ENCODE measurements around the gene ATG4B.

The ATG4B gene

GRCh38 chr2:241686324-241686649 lies 48.8 kb downstream of the ATG4B start:
- Histone ChIP-seq H3K4me1 (no peaks in the 10 kb centered on the region; the same call in 1 of the 2 replicates), H3K36me3 (peaks cover 47% of the 10 kb centered on the region), H3K9me3 (no peaks in the 10 kb centered on the region), H3K27me3 (no peaks in the 10 kb centered on the region), H3K4me3 (ENCODE audit: low read depth, low read length) (peak overlapping the region; percentile 98)
- no peak for TF ChIP-seq CTCF (IDR thresholded peaks at IDR 0.05; ENCODE audit: low read depth, low read length)
- no peak for DNase-seq

- H3K4me1 ChIP-seq: no peaks in the 10 kb centered on the region; the same call in 1 of the 2 replicates
- H3K27me3 ChIP-seq: no peaks in the 10 kb centered on the region
- TF ChIP-seq CTCF (IDR thresholded peaks at IDR 0.05; ENCODE audit: low read depth, low read length): no peak
- DNase-seq: peak; percentile 98
- H3K9me3 ChIP-seq: no peaks in the 10 kb centered on the region
- peaks cover 47% of the 10 kb centered on the region for H3K36me3 ChIP-seq
- peak within 1 kb of the TSS; percentile 98 for H3K4me3 ChIP-seq (ENCODE audit: low read depth, low read length)
Observed at GRCh38 chr2:241686650-241687425, 49.3 kb downstream of the ATG4B start, which contains the start of gene DTYMK. Gene DTYMK (minus strand): TSS chr2:241686815. CDS start chr2:241686783, 32 bp downstream.

GRCh38 chr2:241689306-241689705 lies 51.8 kb downstream of the ATG4B start:
- no peak for TF ChIP-seq CTCF (IDR thresholded peaks at IDR 0.05; ENCODE audit: low read depth, low read length)
- Histone ChIP-seq H3K9me3 (no peaks in the 10 kb centered on the region), H3K36me3 (peaks cover 47% of the 10 kb centered on the region)

GRCh38 chr2:241690202-241690717 lies 52.8 kb downstream of the ATG4B start:
- no peak for DNase-seq
- Histone ChIP-seq H3K4me1 (no peaks in the 10 kb centered on the region; the same call in 1 of the 2 replicates), H3K36me3 (peaks cover 45% of the 10 kb centered on the region), H3K27me3 (no peaks in the 10 kb centered on the region), H3K4me3 (ENCODE audit: low read depth, low read length) (no peak overlapping the region), H3K9me3 (no peaks in the 10 kb centered on the region)
- TF ChIP-seq CTCF (IDR thresholded peaks at IDR 0.05; ENCODE audit: low read depth, low read length): no peak

More at GRCh38 chr2:241689306-241689705, 51.8 kb downstream of the ATG4B start:
- Histone ChIP-seq H3K27me3 (no peaks in the 10 kb centered on the region), H3K4me1 (no peaks in the 10 kb centered on the region; the same call in 1 of the 2 replicates), H3K4me3 (ENCODE audit: low read depth, low read length) (no peak overlapping the region)
- DNase-seq: no peak

GRCh38 chr2:241692448-241692847 lies 55.0 kb downstream of the ATG4B start:
- no peak for TF ChIP-seq CTCF (IDR thresholded peaks at IDR 0.05; ENCODE audit: low read depth, low read length)
- H3K4me3 ChIP-seq (ENCODE audit: low read depth, low read length): no peak overlapping the region
- no peaks in the 10 kb centered on the region; the same call in 1 of the 2 replicates for H3K4me1 ChIP-seq
- H3K36me3 ChIP-seq: peaks cover 42% of the 10 kb centered on the region
- H3K27me3 ChIP-seq: no peaks in the 10 kb centered on the region
- H3K9me3 ChIP-seq: no peaks in the 10 kb centered on the region
- no peak for DNase-seq

- no peak for TF ChIP-seq CTCF (IDR thresholded peaks at IDR 0.05; ENCODE audit: low read depth, low read length)
- Histone ChIP-seq H3K9me3 (no peaks in the 10 kb centered on the region), H3K36me3 (peaks cover 30% of the 10 kb centered on the region), H3K4me1 (no peaks in the 10 kb centered on the region), H3K27me3 (no peaks in the 10 kb centered on the region), H3K4me3 (ENCODE audit: low read depth, low read length) (no peak overlapping the region)
- no peak for DNase-seq
Observed at GRCh38 chr2:241695651-241696050, 58.2 kb downstream of the ATG4B start.
